ENCODE measurements around the gene C11orf98. TPM values are rescaled to one million over a fixed set of nuclear protein-coding genes. Genes with fewer than 3 reads are reported as not detected.
"Not testable (repeated sequence)": the region's sequence is repeated elsewhere in the genome, so short reads cannot be mapped to it uniquely, and the experiment has no call there.

The C11orf98 gene
- total RNA-seq, 1 donor from 2014 or later = 40.7 TPM

DNA sequence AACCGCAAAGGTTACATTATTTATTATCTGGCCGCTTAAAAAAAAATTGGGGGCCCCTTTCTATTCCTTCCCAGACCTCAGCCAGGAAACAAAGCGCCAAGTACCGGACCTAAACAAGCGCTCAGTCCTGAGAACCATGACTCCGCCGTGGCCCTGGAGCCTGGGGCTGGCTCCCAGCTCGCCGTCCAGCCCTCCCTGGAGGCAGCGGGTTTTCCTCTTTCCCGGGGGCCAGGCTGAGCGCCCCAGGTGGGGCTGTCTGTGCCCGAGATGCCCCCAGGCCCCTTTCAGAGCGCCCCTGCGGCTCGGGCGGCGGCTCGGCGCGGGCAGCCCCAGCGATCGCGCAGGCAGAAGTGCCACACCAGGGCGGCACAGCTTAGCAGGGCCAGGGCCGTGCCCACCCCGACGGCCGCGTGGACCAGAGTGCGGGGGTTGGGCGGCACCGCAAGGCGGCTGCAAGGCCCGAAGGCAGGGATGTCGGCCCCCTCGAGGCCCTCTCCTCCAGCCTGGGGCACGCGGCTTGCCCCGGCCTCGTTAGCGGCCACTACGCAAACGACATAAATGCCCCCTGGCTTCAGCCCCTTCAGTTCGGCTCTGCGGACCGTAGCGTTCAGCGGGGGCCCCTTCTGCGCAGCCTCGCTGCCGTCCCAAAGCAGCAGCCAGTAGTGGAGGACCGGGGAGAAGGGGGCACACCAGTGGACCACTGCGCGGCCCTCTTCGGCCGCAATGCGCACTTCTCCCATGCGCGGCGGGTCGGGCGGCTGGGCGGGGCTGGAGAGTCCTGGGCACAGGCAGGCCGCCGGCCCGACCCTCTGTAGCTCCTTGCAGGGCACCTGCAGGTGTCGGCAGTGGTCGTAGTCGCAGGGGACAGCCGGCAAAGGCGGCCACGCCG is 22.7 kb upstream of the C11orf98 start:
- no peak for DNase-seq (ENCODE audit: low read depth)

DNA sequence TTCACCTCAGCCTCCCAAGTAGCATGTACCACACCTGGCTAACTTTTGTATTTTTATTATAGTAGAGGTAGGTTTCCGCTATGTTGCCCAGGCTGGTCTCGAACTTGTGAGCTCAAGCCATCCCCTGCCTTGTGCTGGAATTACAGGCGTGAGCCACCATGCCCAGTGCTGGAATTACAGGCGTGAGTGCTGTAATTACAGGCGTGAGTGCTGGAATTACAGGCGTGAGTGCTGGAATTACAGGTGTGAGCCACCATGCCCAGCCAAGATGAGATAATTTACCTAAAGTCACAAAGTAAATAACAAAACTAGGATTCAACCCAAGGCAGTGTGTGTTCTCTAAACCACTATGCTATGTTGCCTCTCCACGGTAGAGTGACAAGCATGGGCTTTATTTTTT is 17.5 kb upstream of the C11orf98 start:
- DNase-seq (ENCODE audit: low read depth) = no peak

DNA sequence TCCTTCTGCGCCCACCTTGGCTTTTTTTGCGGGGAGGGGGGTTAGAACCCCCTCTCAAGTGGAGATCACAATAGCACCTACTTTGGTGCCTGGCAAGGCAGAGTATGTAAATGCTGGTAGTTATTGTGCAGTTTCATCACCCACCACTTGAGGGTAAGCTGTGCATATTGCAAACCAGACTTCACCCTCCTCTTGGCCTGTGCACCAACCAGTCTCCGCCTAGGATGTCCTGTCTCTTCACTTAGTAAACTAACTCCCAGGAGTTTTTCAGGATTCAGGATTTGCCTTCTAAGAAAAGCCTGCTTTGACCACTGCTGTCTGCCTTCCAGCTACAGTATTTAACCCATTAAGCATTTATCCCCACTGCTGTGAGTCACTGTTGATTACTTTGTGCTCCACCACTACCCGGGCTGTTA is 15.8 kb upstream of the C11orf98 start:
- peak; percentile 82 for DNase-seq (ENCODE audit: low read depth)

GRCh38 chr11:62678770-62679696 is 14.0 kb upstream of the C11orf98 start, which contains the start of gene UBXN1:
TSS of gene UBXN1 (minus strand) at chr11:62679073. CDS start at chr11:62678923, 150 bp downstream.
- DNase-seq (ENCODE audit: low read depth) = peak; percentile 92

DNA sequence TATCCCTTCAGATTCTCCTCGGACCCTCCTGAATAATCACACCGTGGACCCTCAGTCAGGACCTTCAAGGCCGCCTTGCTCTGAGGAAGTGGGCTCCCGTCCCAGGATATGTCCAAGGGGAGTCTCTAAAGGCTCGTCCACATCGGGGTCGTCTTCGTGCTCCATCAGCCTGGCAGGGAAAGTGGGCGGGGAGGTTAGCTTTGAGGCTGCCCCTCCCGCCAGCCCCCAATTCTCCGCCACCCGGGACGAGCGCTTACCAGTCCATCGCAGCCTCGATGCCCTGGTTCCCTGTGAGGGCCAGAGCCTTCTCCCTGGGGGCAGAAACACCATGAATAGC is 13.4 kb upstream of the C11orf98 start:
- DNase-seq (ENCODE audit: low read depth) = no peak

DNA sequence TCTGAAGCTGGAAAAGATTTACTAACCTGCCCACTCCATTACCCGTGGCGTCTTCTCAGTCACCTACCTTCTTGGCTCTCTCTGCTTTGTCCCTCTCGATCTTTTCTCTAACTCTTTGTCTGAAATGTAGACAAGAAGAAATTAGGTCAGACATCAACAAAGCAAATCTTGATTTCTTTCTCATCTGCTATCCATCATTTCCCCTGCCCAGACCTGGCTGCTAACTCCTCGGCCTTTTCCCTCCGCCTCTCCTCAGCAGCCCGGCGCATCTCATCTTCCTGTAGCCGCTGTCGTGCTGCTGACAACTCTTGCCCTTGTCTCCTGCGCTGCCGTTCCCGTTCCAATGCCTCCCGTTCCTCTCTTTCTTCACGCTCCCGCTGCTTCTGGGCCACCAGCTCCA is 12.7 kb upstream of the C11orf98 start:
- no peak for DNase-seq (ENCODE audit: low read depth)

- DNase-seq (ENCODE audit: low read depth) = no peak
Observed at GRCh38 chr11:62677156-62677555, 12.1 kb upstream of the C11orf98 start.

DNA sequence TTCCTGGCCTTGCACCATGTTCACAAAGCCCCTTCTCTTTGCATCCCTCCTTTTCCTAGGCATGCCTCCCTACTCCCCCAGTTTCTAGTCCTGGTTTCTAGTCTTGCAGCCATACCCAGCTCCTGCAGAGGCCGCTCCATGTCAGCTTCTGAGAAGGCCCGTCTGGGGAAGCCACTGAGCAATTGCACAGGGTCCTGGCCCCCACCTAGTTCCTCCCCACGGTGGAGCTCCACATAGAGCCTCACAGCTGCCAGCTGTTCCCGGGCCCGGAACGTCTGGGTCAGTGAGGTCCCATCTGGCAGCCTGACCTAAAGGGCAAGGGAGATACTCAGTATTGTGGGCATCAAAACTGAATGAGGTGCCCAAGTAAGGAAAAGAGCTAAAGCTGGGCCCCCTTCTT is 11.7 kb upstream of the C11orf98 start:
- DNase-seq (ENCODE audit: low read depth) = no peak

- DNase-seq (ENCODE audit: low read depth) = not testable (repeated sequence)
Observed at GRCh38 chr11:62675415-62675814, 10.4 kb upstream of the C11orf98 start.

- DNase-seq (ENCODE audit: low read depth) = no peak
Observed at GRCh38 chr11:62673196-62673525, 8.2 kb upstream of the C11orf98 start.

GRCh38 chr11:62671608-62672389 is 6.8 kb upstream of the C11orf98 start, which contains the start of the genes LBHD1 and UQCC3:
TSS of gene LBHD1 (minus strand) at chr11:62672267. CDS start at chr11:62670031, 2,236 bp downstream.
TSS of gene UQCC3 (plus strand) at chr11:62671673. CDS start at chr11:62671746, 73 bp downstream.
- peak; percentile 91 for DNase-seq (ENCODE audit: low read depth)

DNA sequence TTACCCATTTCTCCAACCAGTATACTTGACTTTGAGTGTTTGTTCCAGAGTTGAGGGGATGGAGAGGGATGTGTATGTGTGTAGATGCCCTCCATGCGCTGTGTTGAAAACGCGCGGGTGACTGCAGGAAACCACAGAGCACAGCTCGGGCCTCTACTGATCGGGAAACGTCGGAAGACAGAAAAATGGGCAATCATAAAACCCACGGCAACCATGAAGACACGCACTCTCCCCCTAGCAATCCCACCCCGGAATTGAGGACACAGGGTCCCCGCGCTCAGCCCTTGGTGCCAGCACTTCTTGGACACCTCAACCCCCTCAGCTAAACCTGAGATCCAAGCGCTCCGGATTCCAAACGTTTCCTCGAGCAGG is 6.2 kb upstream of the C11orf98 start:
- no peak for DNase-seq (ENCODE audit: low read depth)

DNA sequence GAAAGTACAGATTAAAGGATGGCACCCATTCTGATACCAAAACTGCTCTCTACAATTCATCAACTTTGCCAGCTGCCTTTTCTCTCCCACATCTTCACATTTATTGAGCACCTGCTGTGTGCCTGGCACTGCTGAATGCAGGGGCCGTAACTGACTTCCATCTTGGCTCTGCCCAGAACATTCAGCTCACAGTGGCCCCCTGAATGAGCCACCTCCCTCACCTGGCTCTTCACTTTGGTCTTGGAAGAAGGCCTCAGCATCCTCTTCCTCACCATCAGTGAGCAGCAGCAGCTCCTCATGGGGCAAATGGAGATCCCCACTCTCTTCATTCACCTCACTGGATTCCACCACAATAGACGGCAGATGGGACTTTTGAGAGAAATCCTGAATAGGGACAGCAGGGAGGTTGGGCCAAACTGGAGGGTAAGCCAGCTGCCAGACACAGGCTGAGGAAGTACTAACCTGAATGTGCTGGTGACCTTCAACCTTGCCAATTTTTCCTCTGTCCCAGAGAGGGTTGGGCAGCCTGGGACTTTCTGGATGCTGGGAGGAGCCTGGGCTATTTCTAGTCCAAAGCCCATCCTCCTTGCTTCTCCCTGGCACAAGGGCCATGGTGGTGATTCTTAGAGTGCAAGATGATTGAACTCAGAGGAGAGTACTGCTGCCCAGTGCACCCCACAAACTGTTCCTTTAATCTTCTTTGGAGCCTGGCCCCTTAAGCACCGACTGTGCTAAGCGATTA is 4.6 kb upstream of the C11orf98 start:
- no peak for DNase-seq (ENCODE audit: low read depth)

DNA sequence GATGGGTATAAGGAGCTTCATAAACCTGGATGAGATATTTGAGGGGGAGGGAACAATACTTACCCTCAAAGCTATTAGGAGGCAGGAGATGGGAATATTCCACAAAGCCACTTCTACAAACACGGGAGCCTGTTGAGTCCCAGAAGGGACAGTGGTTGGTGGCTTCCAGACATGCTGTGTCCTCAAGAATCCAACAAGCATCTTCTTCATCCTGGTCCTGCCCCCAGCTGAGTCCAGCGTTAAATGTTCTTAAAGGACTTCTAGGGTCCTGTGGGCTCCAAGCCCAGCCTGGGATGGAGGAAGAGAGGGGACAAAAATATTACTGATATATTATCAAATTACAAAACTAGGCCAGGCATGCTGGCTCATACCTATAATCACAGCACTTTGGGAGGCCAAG is 2.5 kb upstream of the C11orf98 start:
- no peak for DNase-seq (ENCODE audit: low read depth)

GRCh38 chr11:62666259-62666926 is 1.4 kb upstream of the C11orf98 start:
- no peak for DNase-seq (ENCODE audit: low read depth)

DNA sequence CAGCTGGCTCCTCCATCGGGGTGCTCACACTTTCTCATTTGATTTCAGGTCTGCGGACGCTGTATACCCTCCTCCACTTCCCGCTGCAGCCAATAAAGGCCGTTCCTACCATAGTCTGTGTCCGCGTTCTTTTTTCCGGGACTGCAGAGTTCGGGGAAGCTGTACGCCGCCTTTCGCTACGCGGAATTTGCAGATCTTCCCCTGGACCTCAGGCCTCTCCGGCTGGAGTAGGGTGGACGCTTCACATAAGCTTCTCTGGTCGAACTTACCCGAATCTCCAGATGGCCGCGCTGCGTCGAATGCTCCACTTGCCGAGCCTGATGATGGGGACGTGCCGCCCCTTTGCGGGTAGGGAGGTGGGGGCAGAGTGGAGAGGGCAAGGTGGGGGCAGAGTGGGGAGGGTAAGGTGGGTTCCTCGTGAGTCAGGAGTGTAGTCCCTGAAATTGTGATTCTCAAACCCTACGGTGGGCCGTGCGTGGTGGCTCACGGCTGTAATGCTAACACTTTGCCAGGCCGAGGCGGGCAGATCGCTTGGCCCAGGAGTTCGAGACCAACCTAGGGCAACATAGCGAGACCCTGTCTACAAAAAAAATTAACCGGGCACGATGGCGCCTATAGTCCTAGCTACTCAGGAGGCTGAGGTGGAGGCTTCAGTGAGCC is 719 bp upstream of the C11orf98 start:
- DNase-seq (ENCODE audit: low read depth) = peak; percentile 70

DNA sequence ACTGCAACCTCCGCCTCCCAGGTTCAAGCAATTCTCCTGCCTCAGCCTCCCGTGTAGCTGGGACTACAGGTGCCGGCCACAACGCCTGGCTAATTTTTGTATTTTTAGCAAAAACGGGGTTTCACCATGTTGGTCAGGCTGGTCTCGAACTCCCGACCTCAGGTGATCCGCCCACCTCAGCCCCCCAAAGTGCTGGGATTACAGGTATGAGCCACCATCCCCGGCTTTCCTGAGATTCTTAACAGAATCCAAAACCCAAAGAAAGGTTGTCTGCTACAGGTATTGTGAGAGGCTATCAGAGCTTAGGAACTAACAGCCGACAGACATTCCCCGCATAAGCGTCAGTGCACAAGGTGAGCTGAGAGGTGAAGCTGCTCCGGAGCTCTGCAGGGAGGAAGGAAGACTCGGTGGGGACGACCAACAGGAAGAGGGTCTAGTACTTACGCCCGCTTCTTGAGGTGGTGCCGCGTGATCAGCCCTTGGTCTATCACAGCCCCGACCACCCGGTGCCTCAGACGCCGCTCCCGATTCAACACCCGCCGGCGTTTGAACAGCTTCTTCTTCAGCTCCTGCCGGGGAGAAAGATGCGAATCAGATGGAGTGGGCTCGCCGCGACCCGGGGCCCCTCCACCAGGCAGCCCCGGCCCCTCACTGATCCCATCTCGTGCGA is 470 bp downstream of the C11orf98 start:
- no peak for DNase-seq (ENCODE audit: low read depth)

DNA sequence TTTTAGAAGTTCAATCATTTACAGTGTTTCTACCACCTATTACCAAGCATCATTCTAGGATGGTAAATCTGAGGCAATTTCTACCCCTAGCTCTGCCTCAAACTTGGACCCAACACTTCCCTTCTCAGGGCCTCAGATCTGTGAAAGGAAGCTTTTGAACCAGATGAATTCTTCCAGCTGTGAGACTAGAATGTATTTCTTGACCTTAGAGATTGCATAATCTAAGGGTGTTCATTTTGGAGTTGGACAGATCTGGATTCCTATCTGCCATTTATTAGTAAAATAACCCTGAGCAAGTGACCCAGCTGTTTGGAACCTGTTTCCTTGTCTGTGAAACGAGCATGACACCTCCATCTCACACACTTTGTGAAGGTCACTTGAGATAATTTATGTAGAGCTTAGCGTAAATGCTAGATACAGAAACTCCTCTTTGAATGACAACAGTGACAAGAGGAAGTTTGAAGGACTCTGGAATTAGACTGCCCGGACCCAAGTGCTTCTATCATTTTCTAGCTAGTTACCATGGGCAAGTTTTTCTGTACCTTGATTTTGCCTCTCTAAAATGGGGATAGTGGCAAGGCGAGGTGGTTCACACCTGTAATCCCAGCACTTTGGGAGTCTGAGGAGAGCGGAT is 8.1 kb downstream of the C11orf98 start:
- DNase-seq (ENCODE audit: low read depth) = no peak

Measured in myocyte (in vitro differentiated cells).